CD8-positive, alpha-beta memory T cell (primary cell): ENCODE results near the gene NRL. TPM values are rescaled to one million over a fixed set of nuclear protein-coding genes. Genes with fewer than 3 reads are reported as not detected.

Experiments used
- CTCF ChIA-PET: fragments of 350-600 bp; sonication (Branson Sonifier 250); formaldehyde crosslinking; loops from one replicate; lab custom pipeline; 2021; ENCODE audit warnings: antibody characterized with exemption; lab: Charles Lee
- POLR2A ChIA-PET: fragments of 350-600 bp; sonication (Branson Sonifier 250); formaldehyde crosslinking; loops from one replicate; lab custom pipeline; 2021; ENCODE audit warnings: antibody characterized with exemption; lab: Charles Lee
- DNase-seq, 5 donors: peaks; one replicate each; pipeline versions ENCODE4 v3.0.0 to v3.0.0-alpha.2; 2020 to 2022; ENCODE audit warnings: mixed read lengths in 1 of 5
- H3K27ac ChIP-seq: one replicate; pipeline ENCODE4 v1.7.0; 2013; ENCODE audit warnings: low read depth, mild to moderate bottlenecking, low read length, moderate library complexity
- H3K27me3 ChIP-seq: 2 replicates; pipeline ENCODE4 v1.7.0; 2013; ENCODE audit warnings: low read length, mild to moderate bottlenecking; ENCODE audit not compliant: insufficient read depth, poor library complexity, severe bottlenecking
- H3K36me3 ChIP-seq: 2 replicates; pipeline ENCODE4 v1.7.0; 2013; ENCODE audit warnings: mild to moderate bottlenecking, low read length, moderate library complexity; ENCODE audit not compliant: insufficient read depth
- H3K4me1 ChIP-seq: 2 replicates; pipeline ENCODE4 v1.7.0; 2013; ENCODE audit warnings: mild to moderate bottlenecking, low read length, moderate library complexity; ENCODE audit not compliant: insufficient read depth
- H3K4me3 ChIP-seq: 2 replicates; pipeline ENCODE4 v1.7.0; 2013; ENCODE audit warnings: mild to moderate bottlenecking, low read length
- H3K9me3 ChIP-seq: 2 replicates; pipeline ENCODE4 v1.7.0; 2013; ENCODE audit warnings: mild to moderate bottlenecking, low read length
- H3K27ac Mint-ChIP-seq, 8 donors: one replicate each; pipeline ENCODE4 v1.8.0; 2020 to 2021; ENCODE audit warnings: mixed read lengths in 8 of 8, mild to moderate bottlenecking in 6 of 8, inconsistent platforms in 3 of 8, moderate library complexity in 3 of 8
- H3K27me3 Mint-ChIP-seq, 2 donors: one replicate each; pipeline ENCODE4 v1.8.0; 2020 to 2021; ENCODE audit warnings: mixed read lengths in 2 of 2, mild to moderate bottlenecking in 1 of 2, moderate library complexity in 1 of 2
- H3K36me3 Mint-ChIP-seq, 3 donors: one replicate each; pipeline ENCODE4 v1.8.0; 2020 to 2021; ENCODE audit warnings: mixed read lengths in 3 of 3, inconsistent platforms in 1 of 3, mild to moderate bottlenecking in 1 of 3
- H3K4me1 Mint-ChIP-seq, 3 donors: one replicate each; pipeline ENCODE4 v1.8.0; 2020 to 2021; ENCODE audit warnings: mixed read lengths in 3 of 3, inconsistent platforms in 1 of 3, mild to moderate bottlenecking in 1 of 3
- H3K4me3 Mint-ChIP-seq, 7 donors: one replicate each; pipeline ENCODE4 v1.8.0; 2020 to 2021; ENCODE audit warnings: mixed read lengths in 7 of 7, mild to moderate bottlenecking in 6 of 7, moderate library complexity in 4 of 7, inconsistent platforms in 2 of 7
- H3K9me3 Mint-ChIP-seq, 5 donors: one replicate each; pipeline ENCODE4 v1.8.0; 2020 to 2022; ENCODE audit warnings: mixed read lengths in 5 of 5, mild to moderate bottlenecking in 3 of 5, moderate library complexity in 2 of 5, inconsistent platforms in 1 of 5
- polyA plus RNA-seq: library from polyadenylated mRNA; unstranded; fragments of 300-500 nt; fragmentation: Illumina TruSeq; gene quantifications from one replicate; pipeline ENCODE4 v1.2.3, GENCODE V29; 2021
- total RNA-seq, 2 experiments: library from RNA; stranded (reverse); gene quantifications; one replicate each; pipeline ENCODE4 v1.2.3, GENCODE V29; 2021

The NRL gene
- total and polyA plus RNA-seq, 3 experiments from 2014 or later: 1.5 to 1.6 (median 1.5) TPM

DNA sequence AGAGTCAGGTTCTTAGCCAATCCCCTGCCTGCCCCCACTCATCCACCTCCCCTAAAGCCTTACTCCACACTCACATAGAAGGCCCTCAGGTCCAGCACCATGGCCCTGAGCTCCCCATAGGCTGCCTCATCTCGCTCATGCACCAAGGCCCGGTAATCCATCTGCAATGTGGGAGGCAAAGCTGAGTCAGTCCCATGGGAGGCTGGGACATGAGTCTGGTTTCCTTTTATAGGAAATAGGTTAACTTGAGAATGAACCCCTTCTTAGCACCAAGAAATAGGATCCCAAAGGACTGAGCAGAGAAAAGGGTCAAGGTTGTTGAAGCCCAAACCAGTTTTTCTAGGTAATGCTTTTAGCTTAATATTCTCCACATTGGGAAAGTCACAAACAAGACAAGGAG lies 28.8 kb upstream of the NRL start:
- no peaks in the 10 kb centered on the region for H3K27me3 Mint-ChIP-seq
- CTCF ChIA-PET: interaction anchor here (1.1 to 1.6 kb wide), 5 partner anchors 10 to 99 kb away, joined by 3 to 7 read pairs (median 6); partner anchors contain the start of genes DCAF11, IRF9, NRL and TINF2
- H3K36me3 Mint-ChIP-seq: peaks cover 0 to 71% (median 7%) of the 10 kb centered on the region in 3 donors
- Histone ChIP-seq H3K9me3 (no peaks in the 10 kb centered on the region), H3K27ac (no peak overlapping the region), H3K27me3 (no peaks in the 10 kb centered on the region), H3K4me3 (no peak overlapping the region), H3K4me1 (peaks cover 46% of the 10 kb centered on the region), H3K36me3 (peaks cover 28% of the 10 kb centered on the region)
- no peaks in the 10 kb centered on the region for H3K9me3 Mint-ChIP-seq
- peaks cover 58 to 75% (median 74%) of the 10 kb centered on the region in 3 donors for H3K4me1 Mint-ChIP-seq
- no peak for DNase-seq
- H3K4me3 Mint-ChIP-seq: peak overlapping the region in 4 of 7 donors; percentile 8 to 75 (median 20)
- H3K27ac Mint-ChIP-seq: peak overlapping the region in 6 of 8 donors; percentile 66 to 97 (median 88)
- POLR2A ChIA-PET: no interaction called here

DNA sequence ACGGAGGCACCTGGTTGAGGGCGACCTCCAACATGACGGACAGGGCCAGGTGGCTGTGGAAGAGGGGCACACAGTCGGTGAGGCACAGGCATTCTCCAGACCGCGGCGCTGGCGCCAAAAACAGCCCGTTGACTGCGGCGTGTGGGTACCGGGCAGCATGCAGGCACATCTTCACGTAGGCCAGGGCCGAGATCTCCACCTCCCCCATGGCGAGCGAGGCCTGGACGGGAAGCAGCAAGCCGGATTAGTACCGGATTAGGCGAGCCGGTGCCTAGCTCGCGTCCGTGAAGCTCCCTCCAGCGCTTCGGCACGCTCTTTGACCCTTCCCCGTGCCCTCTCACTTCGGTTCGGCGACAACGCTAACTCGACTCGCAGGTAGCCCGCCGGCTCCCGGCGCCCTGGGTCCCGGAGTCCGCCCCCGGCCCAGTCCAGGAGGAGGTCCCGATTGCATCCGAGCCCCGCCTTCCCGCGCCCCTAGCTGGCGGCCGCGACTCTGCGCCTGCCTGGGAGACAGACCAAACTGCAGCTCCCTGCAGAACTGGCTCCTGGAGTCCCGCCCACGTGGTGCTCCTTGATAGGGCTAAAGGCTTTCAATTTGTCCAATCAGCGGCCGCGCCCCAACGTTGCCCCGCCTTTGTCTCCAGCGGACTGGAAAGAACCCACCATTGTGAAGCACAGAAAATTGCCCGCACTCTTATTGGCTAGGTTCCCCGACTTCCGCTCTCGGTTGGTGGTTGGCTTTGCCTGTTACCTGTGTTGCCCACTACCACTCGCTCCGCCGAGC lies 26.5 kb upstream of the NRL start, which contains the start of gene EMC9:
Gene EMC9, minus strand, starts transcription at position 495 of the 784 bp plus-strand sequence. Its CDS starts 287 bp downstream, at position 208.
- H3K9me3 Mint-ChIP-seq: no peaks in the 10 kb centered on the region
- peaks cover 0 to 77% (median 10%) of the 10 kb centered on the region in 3 donors for H3K36me3 Mint-ChIP-seq
- ChIA-PET POLR2A (interaction anchor here (0.6 to 2.6 kb wide), 9 partner anchors 14 to 152 kb away, joined by 3 to 32 read pairs (median 5); partner anchors contain the start of genes CHMP4A, DCAF11, DHRS4L2 and IRF9), CTCF (interaction anchor here (0.8 to 2.1 kb wide), 11 partner anchors 8 to 130 kb away, joined by 3 to 22 read pairs (median 4); partner anchors contain the start of genes DCAF11, IRF9, NRL and RABGGTA)
- H3K4me3 Mint-ChIP-seq: peak within 1 kb of the TSS; percentile 87 to 98 (median 91)
- peaks cover 65 to 86% (median 79%) of the 10 kb centered on the region in 3 donors for H3K4me1 Mint-ChIP-seq
- Histone ChIP-seq H3K4me1 (peaks cover 56% of the 10 kb centered on the region), H3K4me3 (peak within 1 kb of the TSS; percentile 85), H3K36me3 (peaks cover 40% of the 10 kb centered on the region), H3K27ac (peak within 1 kb of the TSS; percentile 68), H3K9me3 (no peaks in the 10 kb centered on the region), H3K27me3 (no peaks in the 10 kb centered on the region)
- H3K27me3 Mint-ChIP-seq: no peaks in the 10 kb centered on the region
- peak within 1 kb of the TSS; percentile 80 to 98 (median 90) for H3K27ac Mint-ChIP-seq
- peak; percentile 98 to 100 (median 99) for DNase-seq

- H3K4me1 Mint-ChIP-seq: peaks cover 56 to 73% (median 68%) of the 10 kb centered on the region in 3 donors
- no peak overlapping the region for H3K27ac ChIP-seq
- peaks cover 0 to 65% (median 8%) of the 10 kb centered on the region in 3 donors for H3K36me3 Mint-ChIP-seq
- POLR2A ChIA-PET: interaction anchor here (2.6 to 4.1 kb wide), 3 partner anchors 8 to 25 kb away, joined by 32 to 58 read pairs (median 36); partner anchors contain the start of genes DCAF11, NRL, PSME2 and RNF31
- no peak for DNase-seq
- no peak overlapping the region for H3K4me3 ChIP-seq
- CTCF ChIA-PET: interaction anchor here (1.1 to 1.3 kb wide), 3 partner anchors 22 to 77 kb away, joined by 3 to 4 read pairs (median 3); partner anchors contain the start of gene MDP1
- no peaks in the 10 kb centered on the region for H3K9me3 ChIP-seq
- H3K27me3 ChIP-seq: no peaks in the 10 kb centered on the region
- no peaks in the 10 kb centered on the region for H3K27me3 Mint-ChIP-seq
- H3K36me3 ChIP-seq: peaks cover 33% of the 10 kb centered on the region
- H3K27ac Mint-ChIP-seq: peak overlapping the region; percentile 6 to 87 (median 66)
- H3K9me3 Mint-ChIP-seq: peaks cover 0 to 2% (median 0%) of the 10 kb centered on the region in 5 donors
- H3K4me1 ChIP-seq: peaks cover 45% of the 10 kb centered on the region
- H3K4me3 Mint-ChIP-seq: peak overlapping the region; percentile 22 to 96 (median 70)
Observed at GRCh38 chr14:24139272-24139934, 24.7 kb upstream of the NRL start.

DNA sequence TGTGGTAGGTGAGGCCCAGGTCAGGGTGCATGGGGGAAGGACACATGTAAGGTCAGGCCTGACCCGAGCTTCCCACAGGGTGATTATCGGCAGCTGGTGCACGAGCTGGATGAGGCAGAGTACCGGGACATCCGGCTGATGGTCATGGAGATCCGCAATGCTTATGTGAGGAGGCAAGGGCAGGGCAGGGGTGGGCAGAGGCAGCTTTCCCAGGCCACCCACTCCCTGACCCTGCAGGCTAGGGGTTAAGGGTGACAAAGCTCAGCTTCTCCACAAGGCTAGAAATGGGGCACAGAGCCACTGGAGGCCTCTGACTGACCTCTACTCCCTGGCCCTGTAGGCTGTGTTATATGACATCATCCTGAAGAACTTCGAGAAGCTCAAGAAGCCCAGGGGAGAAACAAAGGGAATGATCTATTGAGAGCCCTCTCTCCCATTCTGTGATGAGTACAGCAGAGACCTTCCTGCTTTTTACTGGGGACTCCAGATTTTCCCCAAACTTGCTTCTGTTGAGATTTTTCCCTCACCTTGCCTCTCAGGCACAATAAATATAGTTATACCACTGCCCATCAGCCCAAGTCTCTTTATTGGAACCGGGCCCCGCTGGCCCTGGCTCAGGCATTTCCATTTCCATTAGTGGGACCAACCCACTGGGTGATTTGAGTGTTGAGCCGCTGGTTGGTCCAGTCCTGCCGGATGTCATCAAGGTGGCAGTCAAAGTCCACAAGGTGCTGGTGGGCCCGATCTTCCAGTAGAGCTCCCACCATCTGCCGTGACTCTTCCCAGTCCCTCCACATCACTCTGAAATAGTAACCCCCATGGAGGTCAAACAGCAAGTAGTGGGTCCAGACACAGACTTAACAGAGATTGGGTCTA lies 23.9 kb upstream of the NRL start:
- Mint-ChIP-seq H3K36me3 (peaks cover 0 to 58% (median 6%) of the 10 kb centered on the region in 3 donors), H3K27me3 (no peaks in the 10 kb centered on the region), H3K4me1 (peaks cover 53 to 67% (median 63%) of the 10 kb centered on the region in 3 donors), H3K27ac (peak overlapping the region; percentile 29 to 87 (median 80)), H3K9me3 (peaks cover 0 to 2% (median 0%) of the 10 kb centered on the region in 5 donors), H3K4me3 (peak overlapping the region; percentile 47 to 96 (median 73))
- no peak overlapping the region for H3K4me3 ChIP-seq
- no peaks in the 10 kb centered on the region for H3K9me3 ChIP-seq
- no peak for DNase-seq
- ChIA-PET POLR2A (interaction anchor here (1.0 to 4.1 kb wide), 3 partner anchors 9 to 23 kb away, joined by 4 to 58 read pairs (median 36); partner anchors contain the start of genes DCAF11, NRL, PSME2 and RNF31), CTCF (interaction anchor here (1.1 to 3.8 kb wide), 4 partner anchors 21 to 78 kb away, joined by 3 to 40 read pairs (median 4); partner anchors contain the start of genes IRF9 and MDP1)
- H3K27me3 ChIP-seq: no peaks in the 10 kb centered on the region
- H3K4me1 ChIP-seq: peaks cover 39% of the 10 kb centered on the region
- peaks cover 25% of the 10 kb centered on the region for H3K36me3 ChIP-seq
- H3K27ac ChIP-seq: no peak overlapping the region

- Mint-ChIP-seq H3K4me1 (peaks cover 53 to 64% (median 59%) of the 10 kb centered on the region in 3 donors), H3K27me3 (no peaks in the 10 kb centered on the region), H3K27ac (peak overlapping the region; percentile 87 to 97 (median 93)), H3K4me3 (peak overlapping the region; percentile 83 to 96 (median 90)), H3K36me3 (peaks cover 0 to 50% (median 6%) of the 10 kb centered on the region in 3 donors), H3K9me3 (peaks cover 0 to 2% (median 0%) of the 10 kb centered on the region in 5 donors)
- Histone ChIP-seq H3K4me3 (peak overlapping the region; percentile 73), H3K9me3 (no peaks in the 10 kb centered on the region), H3K27me3 (no peaks in the 10 kb centered on the region), H3K4me1 (peaks cover 43% of the 10 kb centered on the region), H3K36me3 (peaks cover 17% of the 10 kb centered on the region), H3K27ac (no peak overlapping the region)
- ChIA-PET POLR2A (interaction anchor here (0.6 to 4.1 kb wide), 5 partner anchors 9 to 104 kb away, joined by 4 to 58 read pairs (median 7); partner anchors contain the start of genes DCAF11, NRL, PSME2 and RNF31), CTCF (interaction anchor here (1.3 to 3.8 kb wide), 6 partner anchors 20 to 105 kb away, joined by 4 to 40 read pairs (median 16); partner anchors contain the start of genes DCAF11, IPO4, IRF9 and NRL)
- DNase-seq: no peak
Observed at GRCh38 chr14:24137529-24138395, 23.0 kb upstream of the NRL start.
